GM12873 (cell line): ENCODE results near the gene CDK14.

Experiments
- TF ChIP-seq, protein P1 (sequence below): IDR thresholded peaks from 2 replicates; pipeline ENCODE4 v1.5.1; 2012; ENCODE audit warnings: low read depth, mild to moderate bottlenecking, moderate library complexity, low read length, control low read depth; ENCODE audit not compliant: insufficient read depth; ENCODE audit errors: missing control alignments

Gene CDK14

DNA sequence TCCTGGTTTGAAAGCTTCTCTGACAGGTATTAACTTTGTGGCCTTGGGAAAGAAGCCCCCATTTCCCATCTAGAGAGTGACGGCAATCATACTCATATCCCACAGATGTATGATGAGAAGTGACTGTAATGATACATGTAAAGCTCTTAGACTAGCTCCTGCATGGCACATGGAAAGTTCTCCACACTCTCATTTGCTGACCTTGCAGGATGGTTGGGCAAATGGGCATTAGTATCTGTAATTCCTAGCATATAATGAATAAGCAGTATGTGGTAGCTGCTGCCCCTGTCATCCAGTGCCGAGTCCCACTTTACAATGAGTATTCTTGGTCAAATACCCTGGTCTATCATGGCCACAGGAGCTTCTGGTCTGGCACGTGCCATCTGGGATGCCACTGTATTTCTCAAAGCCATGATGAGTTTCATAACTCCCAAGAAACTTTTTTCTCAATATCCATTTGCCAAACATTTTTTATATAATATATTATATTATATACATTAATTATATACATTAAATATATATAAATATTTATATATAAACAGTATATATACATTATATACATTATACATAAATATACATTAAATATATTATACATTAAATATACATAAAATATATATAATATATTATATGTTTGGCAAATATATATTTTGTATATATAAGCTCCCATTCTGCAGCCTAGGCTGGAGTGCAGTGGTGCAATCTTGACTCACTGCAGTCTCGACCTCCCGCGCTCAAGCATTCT is 561.6 kb downstream of the CDK14 start:
- TF ChIP-seq, protein P1, sequence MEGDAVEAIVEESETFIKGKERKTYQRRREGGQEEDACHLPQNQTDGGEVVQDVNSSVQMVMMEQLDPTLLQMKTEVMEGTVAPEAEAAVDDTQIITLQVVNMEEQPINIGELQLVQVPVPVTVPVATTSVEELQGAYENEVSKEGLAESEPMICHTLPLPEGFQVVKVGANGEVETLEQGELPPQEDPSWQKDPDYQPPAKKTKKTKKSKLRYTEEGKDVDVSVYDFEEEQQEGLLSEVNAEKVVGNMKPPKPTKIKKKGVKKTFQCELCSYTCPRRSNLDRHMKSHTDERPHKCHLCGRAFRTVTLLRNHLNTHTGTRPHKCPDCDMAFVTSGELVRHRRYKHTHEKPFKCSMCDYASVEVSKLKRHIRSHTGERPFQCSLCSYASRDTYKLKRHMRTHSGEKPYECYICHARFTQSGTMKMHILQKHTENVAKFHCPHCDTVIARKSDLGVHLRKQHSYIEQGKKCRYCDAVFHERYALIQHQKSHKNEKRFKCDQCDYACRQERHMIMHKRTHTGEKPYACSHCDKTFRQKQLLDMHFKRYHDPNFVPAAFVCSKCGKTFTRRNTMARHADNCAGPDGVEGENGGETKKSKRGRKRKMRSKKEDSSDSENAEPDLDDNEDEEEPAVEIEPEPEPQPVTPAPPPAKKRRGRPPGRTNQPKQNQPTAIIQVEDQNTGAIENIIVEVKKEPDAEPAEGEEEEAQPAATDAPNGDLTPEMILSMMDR, result no peak

DNA sequence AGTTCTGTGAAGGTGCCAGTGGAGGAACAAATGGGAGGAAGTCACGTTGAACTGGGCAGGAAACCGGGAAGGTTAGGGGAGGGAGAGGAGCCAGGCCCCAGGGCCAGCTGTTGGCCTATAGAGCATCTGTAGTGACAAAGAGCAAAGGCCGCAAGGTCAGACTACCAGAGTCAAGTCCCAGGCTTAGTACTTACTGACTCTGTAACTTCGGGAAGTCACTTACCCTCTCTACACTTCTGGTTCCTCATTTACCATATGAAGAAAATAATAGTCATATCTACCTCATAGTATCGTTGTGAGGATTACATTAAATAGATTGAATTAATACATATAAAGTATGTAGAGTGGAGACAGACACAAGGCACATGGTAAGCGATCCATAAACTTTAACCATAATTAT is 566.3 kb downstream of the CDK14 start:
- TF ChIP-seq, protein P1, result no peak

DNA sequence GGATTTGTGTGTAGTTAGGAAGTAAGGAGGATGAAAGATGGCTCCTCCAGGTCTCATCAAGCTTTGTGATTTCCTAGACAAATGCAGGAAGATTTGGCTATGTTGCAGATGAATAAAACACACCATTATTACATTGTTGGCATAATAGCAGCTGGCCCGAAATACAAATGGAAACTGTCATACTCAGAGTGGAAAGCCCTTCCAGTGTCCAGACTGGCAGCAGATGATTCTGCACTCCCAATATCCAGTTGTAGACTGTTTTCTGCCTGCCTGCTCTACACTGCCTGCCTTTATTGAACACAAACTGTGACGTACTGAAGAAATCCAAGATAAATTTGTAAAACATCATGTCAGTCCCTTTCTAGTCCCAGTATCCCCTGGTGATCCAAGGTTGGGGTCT is 568.4 kb downstream of the CDK14 start:
- TF ChIP-seq, protein P1, result no peak

DNA sequence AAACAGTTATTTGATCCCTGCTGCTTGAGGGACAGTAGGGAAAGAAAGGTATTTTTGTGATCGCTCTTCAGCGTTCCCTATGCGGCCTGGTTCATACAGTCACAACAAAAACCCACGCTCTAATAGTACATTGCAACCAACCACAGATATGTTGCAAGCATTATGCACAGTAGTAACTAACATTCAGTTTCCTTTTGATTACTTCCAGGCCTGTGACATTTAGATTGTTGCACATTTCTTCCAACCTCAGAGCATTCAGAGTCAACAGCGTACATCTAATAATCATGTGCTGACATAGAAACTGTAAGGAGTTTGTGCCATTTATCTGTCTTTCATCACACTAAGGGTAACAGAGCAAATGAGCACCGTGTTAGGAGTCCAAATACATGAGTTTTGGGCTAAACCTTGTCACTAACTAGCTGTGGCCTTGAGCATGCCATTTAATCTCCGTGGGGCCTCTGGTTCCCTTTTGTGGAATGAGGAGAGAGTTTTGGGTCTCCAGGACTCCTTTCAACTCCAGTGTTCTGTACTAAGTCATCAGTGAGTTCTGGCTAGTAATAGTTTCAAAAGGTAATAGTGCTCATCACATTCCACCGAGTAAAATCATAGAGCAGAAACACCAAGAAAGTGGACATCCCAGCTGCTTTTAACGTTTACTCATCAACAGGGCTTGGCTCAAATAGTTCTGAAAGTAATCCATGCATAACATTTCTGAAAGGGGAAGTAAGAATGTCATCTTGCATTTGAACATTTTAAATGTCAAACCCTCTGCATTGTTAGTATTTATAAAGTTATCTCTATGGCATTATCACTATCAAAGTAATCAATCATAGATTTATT is 569.1 kb downstream of the CDK14 start:
- TF ChIP-seq, protein P1, result no peak

DNA sequence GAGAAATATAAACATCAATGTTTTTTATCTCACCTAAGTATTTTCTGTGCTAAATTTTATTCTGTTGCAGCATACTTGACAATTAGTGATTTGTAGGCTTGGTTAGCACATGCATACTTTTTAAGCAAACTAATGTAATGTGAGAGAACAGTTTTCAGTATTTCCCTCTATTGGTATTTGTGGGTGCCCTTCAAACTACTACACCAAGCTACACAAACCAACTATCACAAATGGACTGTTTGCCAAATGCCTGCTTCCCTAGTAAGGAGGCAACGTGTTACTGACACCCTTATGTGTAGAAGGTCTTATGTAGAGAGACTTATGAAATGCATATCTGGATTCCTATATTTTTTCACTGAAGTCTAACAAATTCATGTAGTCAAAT is 569.7 kb downstream of the CDK14 start:
- TF ChIP-seq, protein P1, result no peak

DNA sequence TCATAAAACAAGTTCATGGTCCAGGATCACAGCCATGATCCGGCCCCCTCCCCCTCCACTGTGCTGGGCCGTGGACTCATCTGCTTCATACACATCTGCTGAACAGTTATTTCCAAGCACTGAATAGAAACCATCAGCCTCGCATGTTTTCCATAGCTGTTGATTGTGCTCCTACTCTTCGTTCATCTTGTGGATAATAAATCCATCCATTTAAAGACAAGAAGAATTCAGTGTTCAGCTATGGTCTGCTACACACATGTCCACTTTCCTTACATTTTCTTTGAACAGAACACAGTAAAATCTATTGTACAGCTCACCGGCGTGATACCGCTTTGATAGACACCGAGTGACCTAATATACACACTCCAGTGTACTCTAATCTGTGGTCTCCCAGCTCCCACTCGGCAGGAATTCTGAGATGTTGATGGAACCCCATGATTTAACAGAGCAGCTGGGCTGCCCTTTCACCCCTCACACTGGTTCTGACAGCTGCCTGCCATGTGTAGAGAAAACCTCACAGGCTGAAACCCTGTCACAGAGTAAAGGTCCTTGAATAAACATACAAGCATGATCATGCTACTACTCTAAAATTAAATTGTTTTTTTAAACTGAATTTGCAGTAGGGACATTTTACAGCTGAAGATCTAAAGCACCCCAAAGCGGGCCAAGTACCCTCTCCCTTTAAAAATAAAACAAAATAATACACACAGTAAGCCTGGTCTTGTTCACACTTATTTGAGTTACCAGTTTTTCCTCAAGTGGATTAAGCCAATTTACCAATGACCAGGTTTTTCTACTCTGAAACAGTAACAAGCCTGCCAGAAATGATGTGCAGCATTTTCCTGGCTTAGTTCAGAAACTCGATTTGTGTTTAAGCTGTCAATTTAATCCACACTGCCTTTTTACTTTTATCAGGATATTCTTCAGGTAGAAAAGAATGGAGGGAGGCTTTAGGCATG is 573.0 kb downstream of the CDK14 start:
- TF ChIP-seq, protein P1, result no peak
